Measurements from ENCODE around the gene RHBDL3. TPM values are rescaled to one million over a fixed set of nuclear protein-coding genes. Genes with fewer than 3 reads are reported as not detected.

The RHBDL3 gene
- total RNA-seq, 3 donors from 2014 or later (not counting 1 experiment from before 2014, with no cell fraction given), result 0.14 to 0.21 TPM; not detected in 1

DNA sequence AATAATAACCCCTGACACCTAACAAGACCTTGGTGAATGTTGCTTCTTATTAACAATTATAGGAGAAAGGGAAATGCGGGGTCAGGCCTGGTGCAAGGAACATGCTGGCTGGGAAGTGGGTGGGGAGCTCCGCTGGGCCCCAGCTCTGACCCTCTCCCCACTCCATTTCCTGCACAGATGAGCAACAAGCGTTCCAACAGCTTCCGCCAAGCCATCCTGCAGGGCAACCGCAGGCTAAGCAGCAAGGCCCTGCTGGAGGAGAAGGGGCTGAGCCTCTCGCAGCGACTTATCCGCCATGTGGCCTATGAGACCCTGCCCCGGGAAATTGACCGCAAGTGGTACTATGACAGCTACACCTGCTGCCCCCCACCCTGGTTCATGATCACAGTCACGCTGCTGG, 23.0 kb downstream of the RHBDL3 start:
- no peak overlapping the region for H3K27ac ChIP-seq (ENCODE audit: low read length)
- H3K4me3 ChIP-seq (ENCODE audit: low read length), result no peak overlapping the region
- H3K36me3 ChIP-seq (ENCODE audit: control insufficient read depth, insufficient read depth, low read length), result no peaks in the 10 kb centered on the region
- DNase-seq, result no peak
- no peaks in the 10 kb centered on the region for H3K9me3 Mint-ChIP-seq
- no peak for ATAC-seq
- H3K36me3 Mint-ChIP-seq, result no peaks in the 10 kb centered on the region
- peaks cover 0 to 3% of the 10 kb centered on the region in 2 donors for H3K27me3 Mint-ChIP-seq (ENCODE audit: low read depth in 2 of 2)
- no peaks in the 10 kb centered on the region for H3K27me3 ChIP-seq (ENCODE audit: control insufficient read depth, insufficient read depth, low read length)
- no peaks in the 10 kb centered on the region for H3K9me3 ChIP-seq (ENCODE audit: control insufficient read depth, insufficient read depth, low read length)
- TF ChIP-seq, protein P1, sequence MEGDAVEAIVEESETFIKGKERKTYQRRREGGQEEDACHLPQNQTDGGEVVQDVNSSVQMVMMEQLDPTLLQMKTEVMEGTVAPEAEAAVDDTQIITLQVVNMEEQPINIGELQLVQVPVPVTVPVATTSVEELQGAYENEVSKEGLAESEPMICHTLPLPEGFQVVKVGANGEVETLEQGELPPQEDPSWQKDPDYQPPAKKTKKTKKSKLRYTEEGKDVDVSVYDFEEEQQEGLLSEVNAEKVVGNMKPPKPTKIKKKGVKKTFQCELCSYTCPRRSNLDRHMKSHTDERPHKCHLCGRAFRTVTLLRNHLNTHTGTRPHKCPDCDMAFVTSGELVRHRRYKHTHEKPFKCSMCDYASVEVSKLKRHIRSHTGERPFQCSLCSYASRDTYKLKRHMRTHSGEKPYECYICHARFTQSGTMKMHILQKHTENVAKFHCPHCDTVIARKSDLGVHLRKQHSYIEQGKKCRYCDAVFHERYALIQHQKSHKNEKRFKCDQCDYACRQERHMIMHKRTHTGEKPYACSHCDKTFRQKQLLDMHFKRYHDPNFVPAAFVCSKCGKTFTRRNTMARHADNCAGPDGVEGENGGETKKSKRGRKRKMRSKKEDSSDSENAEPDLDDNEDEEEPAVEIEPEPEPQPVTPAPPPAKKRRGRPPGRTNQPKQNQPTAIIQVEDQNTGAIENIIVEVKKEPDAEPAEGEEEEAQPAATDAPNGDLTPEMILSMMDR (IDR thresholded peaks at IDR 0.05), result no peak
- intact Hi-C loops (cut with micrococcal nuclease), result no loop called here
- 21% methylated on average over 9 of the region's 11 CpGs for WGBS (ENCODE audit: insufficient coverage)
- H3K4me1 ChIP-seq (ENCODE audit: control insufficient read depth, insufficient read depth, low read length), result peaks cover 5% of the 10 kb centered on the region
- H3K4me1 Mint-ChIP-seq, result peaks cover 0 to 5% of the 10 kb centered on the region in 2 donors
- no peak overlapping the region for H3K27ac Mint-ChIP-seq
- H3K4me3 Mint-ChIP-seq, result no peak overlapping the region

DNA sequence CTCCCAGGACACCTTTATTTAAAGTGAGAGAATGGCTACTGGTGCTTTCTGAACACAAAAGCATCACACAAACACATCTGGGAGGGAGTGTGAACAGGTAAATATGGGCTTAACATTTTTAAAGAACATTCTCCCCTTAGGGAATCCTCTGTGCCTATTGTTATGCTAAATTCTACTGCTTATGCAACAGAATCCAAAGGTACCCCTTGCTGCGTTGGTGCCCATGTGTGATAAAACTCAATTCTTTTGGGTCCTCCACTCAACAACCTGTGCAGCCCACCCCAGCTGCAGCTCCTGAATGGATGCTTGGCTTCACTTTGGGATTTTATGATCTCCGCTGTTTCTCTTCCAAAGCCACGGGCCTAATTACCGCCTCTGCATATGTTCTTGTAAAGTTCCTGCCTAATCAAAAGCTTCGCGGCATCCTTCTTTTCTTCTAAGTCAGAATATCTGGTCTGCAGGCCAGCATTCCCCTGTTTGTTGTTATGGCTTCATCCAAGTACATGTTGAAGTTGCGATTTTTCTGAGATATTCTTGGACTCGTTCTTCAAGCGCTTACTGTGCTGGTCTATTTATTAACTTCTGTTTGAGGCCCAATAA, 23.9 kb downstream of the RHBDL3 start:
- Mint-ChIP-seq H3K4me1 (no peaks in the 10 kb centered on the region), H3K4me3 (no peak overlapping the region), H3K27ac (no peak overlapping the region), H3K9me3 (no peaks in the 10 kb centered on the region), H3K27me3 (ENCODE audit: low read depth in 2 of 2) (no peaks in the 10 kb centered on the region), H3K36me3 (no peaks in the 10 kb centered on the region)
- TF ChIP-seq, protein P1 (IDR thresholded peaks at IDR 0.05), result no peak
- DNase-seq, result no peak
- H3K27me3 ChIP-seq (ENCODE audit: control insufficient read depth, insufficient read depth, low read length), result no peaks in the 10 kb centered on the region
- no peaks in the 10 kb centered on the region for H3K36me3 ChIP-seq (ENCODE audit: control insufficient read depth, insufficient read depth, low read length)
- H3K27ac ChIP-seq (ENCODE audit: low read length), result no peak overlapping the region
- H3K4me3 ChIP-seq (ENCODE audit: low read length), result no peak overlapping the region
- H3K4me1 ChIP-seq (ENCODE audit: control insufficient read depth, insufficient read depth, low read length), result peaks cover 5% of the 10 kb centered on the region
- ATAC-seq, result no peak
- intact Hi-C loops (cut with micrococcal nuclease), result no loop called here
- WGBS (ENCODE audit: insufficient coverage), result 97% methylated on average over 9 of the region's 9 CpGs
- no peaks in the 10 kb centered on the region for H3K9me3 ChIP-seq (ENCODE audit: control insufficient read depth, insufficient read depth, low read length)

DNA sequence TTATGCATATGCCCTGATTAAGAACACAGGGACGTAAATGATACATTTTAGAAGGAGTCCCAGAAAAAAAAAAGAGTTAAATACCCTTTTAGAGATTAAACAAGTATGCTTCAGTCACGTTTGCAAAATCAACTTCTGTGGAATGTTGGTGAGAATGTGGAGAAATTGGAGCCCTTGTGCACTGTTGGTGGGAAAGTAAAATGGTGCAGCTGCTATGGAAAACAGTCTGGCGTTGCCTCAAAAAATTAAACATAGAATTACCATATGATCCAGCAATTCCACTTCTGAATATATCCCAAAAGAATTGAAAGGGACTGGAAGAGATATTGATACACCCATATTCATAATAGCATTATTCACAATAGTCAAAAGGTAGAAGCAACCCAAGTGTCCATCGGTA, 26.5 kb downstream of the RHBDL3 start:
- TF ChIP-seq, protein P1 (IDR thresholded peaks at IDR 0.05), result no peak
- no peak for DNase-seq
- no peaks in the 10 kb centered on the region for H3K9me3 Mint-ChIP-seq

DNA sequence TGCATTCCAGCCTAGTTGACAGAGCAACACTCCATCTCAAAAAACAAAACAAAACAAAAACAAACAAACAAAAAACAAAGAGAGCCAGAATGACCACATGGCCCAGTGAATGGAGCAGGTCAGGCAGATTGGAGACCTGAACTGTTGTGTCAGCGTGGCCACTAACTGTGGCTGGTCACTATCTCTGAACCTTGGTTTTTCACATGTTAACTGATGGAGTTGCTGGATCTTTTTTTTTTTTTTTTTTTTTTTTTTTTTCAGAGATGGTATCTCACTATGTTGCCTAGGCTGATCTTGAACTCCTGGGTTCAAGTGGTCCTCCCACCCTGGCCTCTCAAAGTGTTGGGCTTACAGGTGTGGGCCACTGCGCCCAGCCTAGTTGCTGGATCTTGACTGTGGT, 31.8 kb downstream of the RHBDL3 start:
- no peak overlapping the region for H3K27ac ChIP-seq (ENCODE audit: low read length)
- H3K4me3 Mint-ChIP-seq, result no peak overlapping the region
- no peaks in the 10 kb centered on the region for H3K27me3 ChIP-seq (ENCODE audit: control insufficient read depth, insufficient read depth, low read length)
- 97% methylated on average over 2 of the region's 2 CpGs for WGBS (ENCODE audit: insufficient coverage)
- no peaks in the 10 kb centered on the region for H3K4me1 ChIP-seq (ENCODE audit: control insufficient read depth, insufficient read depth, low read length)
- H3K27ac Mint-ChIP-seq, result no peak overlapping the region
- H3K27me3 Mint-ChIP-seq (ENCODE audit: low read depth in 2 of 2), result no peaks in the 10 kb centered on the region
- no peaks in the 10 kb centered on the region for H3K4me1 Mint-ChIP-seq
- intact Hi-C loops (cut with micrococcal nuclease), result no loop called here
- no peaks in the 10 kb centered on the region for H3K36me3 ChIP-seq (ENCODE audit: control insufficient read depth, insufficient read depth, low read length)
- TF ChIP-seq, protein P1 (IDR thresholded peaks at IDR 0.05), result no peak
- ATAC-seq (no peak), DNase-seq (no peak)
- no peak overlapping the region for H3K4me3 ChIP-seq (ENCODE audit: low read length)
- H3K9me3 Mint-ChIP-seq, result no peaks in the 10 kb centered on the region
- H3K9me3 ChIP-seq (ENCODE audit: control insufficient read depth, insufficient read depth, low read length), result no peaks in the 10 kb centered on the region
- no peaks in the 10 kb centered on the region for H3K36me3 Mint-ChIP-seq

More for the DNA sequence above, 26.5 kb downstream of the RHBDL3 start:
- Histone ChIP-seq H3K4me1 (ENCODE audit: control insufficient read depth, insufficient read depth, low read length) (peaks cover 5% of the 10 kb centered on the region), H3K4me3 (ENCODE audit: low read length) (no peak overlapping the region), H3K9me3 (ENCODE audit: control insufficient read depth, insufficient read depth, low read length) (no peaks in the 10 kb centered on the region), H3K36me3 (ENCODE audit: control insufficient read depth, insufficient read depth, low read length) (no peaks in the 10 kb centered on the region), H3K27ac (ENCODE audit: low read length) (no peak overlapping the region), H3K27me3 (ENCODE audit: control insufficient read depth, insufficient read depth, low read length) (no peaks in the 10 kb centered on the region)
- Mint-ChIP-seq H3K36me3 (no peaks in the 10 kb centered on the region), H3K27me3 (ENCODE audit: low read depth in 2 of 2) (no peaks in the 10 kb centered on the region), H3K4me1 (no peaks in the 10 kb centered on the region), H3K4me3 (no peak overlapping the region), H3K27ac (no peak overlapping the region)
- intact Hi-C loops (cut with micrococcal nuclease), result no loop called here
- no peak for ATAC-seq
- WGBS (ENCODE audit: insufficient coverage), result 83% methylated on average over 3 of the region's 4 CpGs

All from natural killer cell (primary cell).